Heart left ventricle (tissue), 16 donors: ENCODE results near the gene STPG4. TPM values are rescaled to one million over a fixed set of nuclear protein-coding genes. Genes with fewer than 3 reads are reported as not detected.

Experiments used
- ATAC-seq, 4 donors: fragments of 200-7000 bp; cut with Tn5 transposase; one replicate each; pipeline ENCODE4 v1.9.1; 2020 to 2022; ENCODE audit warnings: moderate library complexity in 4 of 4, mild to moderate bottlenecking in 3 of 4, moderate number of reproducible peaks in 1 of 4
- DNase-seq, 5 donors: peaks; one replicate each; pipeline ENCODE4 v3.0.0-alpha.2; 2020
- H3K27ac ChIP-seq, 12 donors: fragments of 200-600 bp; sonication (generic) in 4 of 12; one replicate each; pipeline versions ENCODE4 v1.5.0 to v1.8.0; 2016 to 2022; ENCODE audit warnings: mild to moderate bottlenecking in 2 of 12
- H3K27me3 ChIP-seq, 9 donors: fragments of 200-600 bp; sonication (generic) in 2 of 9; one replicate each; pipeline versions ENCODE4 v1.5.1 to v1.8.0; 2016 to 2022; ENCODE audit warnings: mild to moderate bottlenecking in 3 of 9
- H3K36me3 ChIP-seq, 9 donors: fragments of 200-600 bp; sonication (generic) in 2 of 9; one replicate each; pipeline versions ENCODE4 v1.5.0 to v1.8.0; 2018 to 2022; ENCODE audit warnings: mild to moderate bottlenecking in 2 of 9
- H3K4me1 ChIP-seq, 12 donors: fragments of 200-600 bp; sonication (generic) in 4 of 12; one replicate each; pipeline versions ENCODE4 v1.5.0 to v1.8.0; 2016 to 2022; ENCODE audit warnings: mild to moderate bottlenecking in 3 of 12
- H3K4me3 ChIP-seq, 12 donors: fragments of 200-600 bp; sonication (generic) in 4 of 12; one replicate each; pipeline versions ENCODE4 v1.5.0 to v1.8.0; 2017 to 2022; ENCODE audit warnings: mild to moderate bottlenecking in 9 of 12, moderate library complexity in 4 of 12
- H3K9me3 ChIP-seq, 12 donors: fragments of 200-600 bp; sonication (generic) in 4 of 12; one replicate each; pipeline versions ENCODE4 v1.5.0 to v1.8.0; 2016 to 2022; ENCODE audit warnings: mild to moderate bottlenecking in 1 of 12
- POLR2A ChIP-seq, 2 donors: fragments of 450-650 bp; IDR thresholded peaks; one replicate each; pipeline ENCODE4 v1.6.1; 2017; ENCODE audit warnings: antibody characterized with exemption in 2 of 2, mild to moderate bottlenecking in 2 of 2, moderate library complexity in 2 of 2
- WGBS, 4 donors: extraction: QIAGEN DNeasy Blood & Tissue Kit in 2 of 4; methylation state at CpG; one replicate each; pipeline versions ENCODE4 v1.1.5 to v1.1.7; 2013 to 2018; 5-methylcytosine and 5-hydroxymethylcytosine counted together
- intact Hi-C, 10 donors: fragments of 100-400 bp; cut with DNase I; formaldehyde crosslinking; loops; one replicate each; pipeline versions ENCODE4 v1.11.1 to v1.14.2; 2022
- polyA plus RNA-seq, 2 donors: library from polyadenylated mRNA; stranded (reverse); fragments of 200-250 nt; gene quantifications; one replicate each; pipeline ENCODE4 v1.2.3, GENCODE V29; 2013
- total RNA-seq, 9 donors: library from RNA; depleted of rRNA in 2 of 9; stranded (reverse); fragments of >200 nt in 2 of 9; fragmentation: NEBNext Ultra II Directional in 3 of 9; extraction: Animal tissue kit (Norgen Biotek cat#: 25700) in 3 of 9; gene quantifications; one replicate each; pipeline versions ENCODE4 v1.1.0 to v1.2.4, GENCODE V29; 2016 to 2023
- TF ChIP-seq, protein P1 (sequence below), 12 donors: fragments of 200-600 bp; sonication (generic) in 4 of 12; IDR thresholded peaks; one replicate each; pipeline versions ENCODE4 v1.5.0 to v1.8.0; 2018 to 2022; ENCODE audit warnings: antibody characterized with exemption in 12 of 12, mild to moderate bottlenecking in 5 of 12
- donor health status: ischemic (EF 13 %, LVEDD 7.1; RV severe dilation, severe dysfunction).
- donor health status: healthy with polysubstance abuse.
- donor health status: DM: no; HTN: yes; CAD: no.
- donor health status: DM: no; HTN: no; CAD: no.
- donor health status: ischemic (EF 25% LVEDD 6.9; RV normal size, moderate dysfunction).
- donor health status: ischemic (EF 25% LVEDD 5.7; RV mildly dilated, moderate dysfunction).
- donor health status: healthy.
- donor health status: DM: yes; HTN: yes; CAD: no.
- donor health status: ischemic (EF 35%, LVEDD 5.7; RV mildly dilated, moderate dysfunction).
- donor health status: nonischemic (EF 11% LVEDD 7.7; RV severe dilation, severe dysfunction).
- donor health status: DM: yes; HTN: yes; CAD: no.
- donor health status: PGD.
- donor health status: ischemic (EF 29% LVEDD 5.4; RV normal size, mild dysfunction).
- donor health status: nonischemic (EF 23%, LVEDD 6.1; RV moderate dilation, normal function).

The STPG4 gene
- total and polyA plus RNA-seq, 11 donors: 0.52 TPM; not detected in 10

DNA sequence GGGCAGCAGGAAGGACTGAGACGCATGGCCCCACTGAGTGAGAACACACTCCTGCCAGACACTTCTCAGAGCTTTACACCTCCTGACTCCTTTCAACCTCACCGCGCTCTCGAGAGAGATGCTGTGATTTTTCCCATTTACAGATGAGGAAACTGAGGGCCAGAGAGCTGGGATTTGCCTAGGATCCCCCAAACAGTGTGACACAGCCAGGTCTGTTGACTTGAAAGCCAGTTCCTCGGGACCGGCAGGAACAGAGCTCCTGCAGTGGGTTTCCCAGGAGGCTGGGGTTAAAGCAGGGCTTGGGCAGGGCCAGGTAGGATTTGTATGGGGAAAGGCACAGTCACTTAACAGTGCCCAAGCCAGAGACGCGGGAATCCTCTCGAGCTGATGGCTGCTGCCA, 81.9 kb downstream of the STPG4 start:
- WGBS, 4 donors: 88 to 90% (median 89%) methylated on average over 6 to 9 of the region's 9 CpGs
- no peak for TF ChIP-seq POLR2A (IDR thresholded peaks at IDR 0.05)
- TF ChIP-seq, protein P1, sequence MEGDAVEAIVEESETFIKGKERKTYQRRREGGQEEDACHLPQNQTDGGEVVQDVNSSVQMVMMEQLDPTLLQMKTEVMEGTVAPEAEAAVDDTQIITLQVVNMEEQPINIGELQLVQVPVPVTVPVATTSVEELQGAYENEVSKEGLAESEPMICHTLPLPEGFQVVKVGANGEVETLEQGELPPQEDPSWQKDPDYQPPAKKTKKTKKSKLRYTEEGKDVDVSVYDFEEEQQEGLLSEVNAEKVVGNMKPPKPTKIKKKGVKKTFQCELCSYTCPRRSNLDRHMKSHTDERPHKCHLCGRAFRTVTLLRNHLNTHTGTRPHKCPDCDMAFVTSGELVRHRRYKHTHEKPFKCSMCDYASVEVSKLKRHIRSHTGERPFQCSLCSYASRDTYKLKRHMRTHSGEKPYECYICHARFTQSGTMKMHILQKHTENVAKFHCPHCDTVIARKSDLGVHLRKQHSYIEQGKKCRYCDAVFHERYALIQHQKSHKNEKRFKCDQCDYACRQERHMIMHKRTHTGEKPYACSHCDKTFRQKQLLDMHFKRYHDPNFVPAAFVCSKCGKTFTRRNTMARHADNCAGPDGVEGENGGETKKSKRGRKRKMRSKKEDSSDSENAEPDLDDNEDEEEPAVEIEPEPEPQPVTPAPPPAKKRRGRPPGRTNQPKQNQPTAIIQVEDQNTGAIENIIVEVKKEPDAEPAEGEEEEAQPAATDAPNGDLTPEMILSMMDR (IDR thresholded peaks at IDR 0.05): no peak
- Histone ChIP-seq H3K4me3 (no peak overlapping the region), H3K4me1 (peaks cover 30 to 99% (median 75%) of the 10 kb centered on the region in 12 donors), H3K9me3 (no peaks in the 10 kb centered on the region), H3K27me3 (no peaks in the 10 kb centered on the region), H3K36me3 (peaks cover 0 to 3% (median 0%) of the 10 kb centered on the region in 9 donors), H3K27ac (peak overlapping the region; percentile 75 to 99 (median 94))
- ATAC-seq (no peak), DNase-seq (no peak)
- intact Hi-C loops: loop anchor here in 1 of 10 donors (5.0 kb wide), 1 partner anchor 199 kb away; no protein-coding TSS in a partner anchor

DNA sequence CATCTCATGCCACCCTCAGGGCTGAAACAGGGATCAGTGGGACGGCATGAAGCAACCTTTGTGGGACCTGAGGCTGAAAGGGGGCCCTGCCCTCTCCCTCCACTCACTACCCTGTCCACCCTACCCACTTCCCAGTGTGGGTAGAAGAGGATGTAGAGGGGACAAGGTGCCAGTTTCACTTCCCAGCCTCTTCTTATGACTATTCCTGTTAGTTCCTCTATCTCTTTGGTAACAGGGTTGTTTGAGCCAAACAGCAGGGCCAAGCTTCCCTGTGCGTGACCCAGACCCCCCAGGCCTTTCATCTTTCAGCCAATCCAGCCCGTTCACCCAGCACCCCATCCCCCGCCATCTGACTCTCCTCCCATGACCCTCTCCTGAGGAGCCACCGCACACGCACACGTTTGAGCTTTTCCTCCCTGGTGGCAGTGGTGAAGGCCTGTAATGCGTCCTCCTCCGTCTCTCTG, 82.3 kb downstream of the STPG4 start:
- WGBS, 4 donors: 63 to 78% (median 69%) methylated on average over 9 of the region's 9 CpGs
- peak overlapping the region; percentile 75 to 99 (median 94) for H3K27ac ChIP-seq
- TF ChIP-seq, protein P1 (IDR thresholded peaks at IDR 0.05): no peak
- TF ChIP-seq POLR2A (IDR thresholded peaks at IDR 0.05): no peak
- DNase-seq (peak in 4 of 5 donors; percentile 68 to 80 (median 71)), ATAC-seq (peak; percentile 2 to 33 (median 18))
- H3K4me3 ChIP-seq: peak overlapping the region in 1 of 12 donors; percentile 23
- H3K27me3 ChIP-seq: no peaks in the 10 kb centered on the region
- H3K4me1 ChIP-seq: peaks cover 30 to 100% (median 80%) of the 10 kb centered on the region in 12 donors
- peaks cover 0 to 3% (median 0%) of the 10 kb centered on the region in 9 donors for H3K36me3 ChIP-seq
- intact Hi-C loops: loop anchor here in 2 of 10 donors (1.0 to 5.0 kb wide), 2 partner anchors 12 to 200 kb away; no protein-coding TSS in a partner anchor
- no peaks in the 10 kb centered on the region for H3K9me3 ChIP-seq

DNA sequence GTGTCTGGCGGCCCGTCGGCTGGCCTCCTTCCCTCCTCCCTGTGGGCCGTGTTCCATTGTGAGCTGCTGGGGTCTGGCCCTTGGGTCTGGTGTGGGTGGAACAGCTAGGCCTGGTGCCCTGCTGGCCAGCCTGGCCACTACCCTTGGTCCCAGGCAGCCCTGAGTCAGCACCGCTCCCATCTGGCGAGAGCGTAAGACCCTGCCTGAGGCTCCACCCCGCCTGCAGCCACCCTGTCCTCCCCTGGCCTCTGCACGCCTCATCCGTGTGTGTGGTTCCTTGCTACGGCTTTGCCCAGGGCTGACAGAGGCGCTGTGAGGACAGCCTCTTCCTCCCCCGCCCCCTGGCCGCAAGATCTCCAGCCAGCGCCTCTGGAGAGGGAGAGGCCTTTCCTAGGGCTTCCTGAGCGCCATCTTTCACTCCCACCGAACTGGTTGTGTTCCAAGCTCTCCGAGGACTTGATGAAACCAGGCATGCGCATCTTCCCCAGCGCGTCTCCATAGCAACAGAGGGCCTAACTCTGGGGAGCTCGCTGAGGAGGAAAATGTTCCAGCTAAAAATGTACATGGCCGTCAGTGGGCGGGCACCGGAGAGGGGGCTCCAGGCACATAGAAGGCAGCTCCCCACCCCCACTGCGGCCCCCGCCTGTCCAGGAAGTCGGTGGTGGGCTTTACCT, 83.0 kb downstream of the STPG4 start:
- peaks cover 0 to 3% (median 0%) of the 10 kb centered on the region in 9 donors for H3K36me3 ChIP-seq
- H3K4me1 ChIP-seq: peaks cover 30 to 99% (median 80%) of the 10 kb centered on the region in 12 donors
- DNase-seq (peak; percentile 92 to 94 (median 93)), ATAC-seq (peak; percentile 69 to 86 (median 82))
- intact Hi-C loops: loop anchor here in 2 of 10 donors (1.0 to 5.0 kb wide), 2 partner anchors 12 to 200 kb away; no protein-coding TSS in a partner anchor
- H3K9me3 ChIP-seq: no peaks in the 10 kb centered on the region
- H3K27me3 ChIP-seq: no peaks in the 10 kb centered on the region
- peak overlapping the region; percentile 75 to 99 (median 94) for H3K27ac ChIP-seq
- TF ChIP-seq, protein P1 (IDR thresholded peaks at IDR 0.05): peak in 7 of 12 donors; percentile 3 to 34 (median 18)
- TF ChIP-seq POLR2A (IDR thresholded peaks at IDR 0.05): no peak
- peak overlapping the region in 4 of 12 donors; percentile 4 to 23 (median 9) for H3K4me3 ChIP-seq
- WGBS, 4 donors: 37 to 51% (median 45%) methylated on average over 21 to 28 of the region's 28 CpGs
